Loucy (cell line): ENCODE data around the gene RHEBL1.

Experiments
- EZH2phosphoT487 ChIP-seq: fragments of 200-600 bp; IDR thresholded peaks from 2 replicates; pipeline ENCODE4 v1.6.1; 2018; ENCODE audit warnings: antibody characterized with exemption, mild to moderate bottlenecking, moderate library complexity, borderline replicate concordance
- TF ChIP-seq, protein P1 (sequence below): fragments of 200-600 bp; sonication (generic); conservative IDR thresholded peaks from 2 replicates; pipeline ENCODE4 v1.5.1; 2014; ENCODE audit warnings: mild to moderate bottlenecking, antibody characterized with exemption, low read length

DNA sequence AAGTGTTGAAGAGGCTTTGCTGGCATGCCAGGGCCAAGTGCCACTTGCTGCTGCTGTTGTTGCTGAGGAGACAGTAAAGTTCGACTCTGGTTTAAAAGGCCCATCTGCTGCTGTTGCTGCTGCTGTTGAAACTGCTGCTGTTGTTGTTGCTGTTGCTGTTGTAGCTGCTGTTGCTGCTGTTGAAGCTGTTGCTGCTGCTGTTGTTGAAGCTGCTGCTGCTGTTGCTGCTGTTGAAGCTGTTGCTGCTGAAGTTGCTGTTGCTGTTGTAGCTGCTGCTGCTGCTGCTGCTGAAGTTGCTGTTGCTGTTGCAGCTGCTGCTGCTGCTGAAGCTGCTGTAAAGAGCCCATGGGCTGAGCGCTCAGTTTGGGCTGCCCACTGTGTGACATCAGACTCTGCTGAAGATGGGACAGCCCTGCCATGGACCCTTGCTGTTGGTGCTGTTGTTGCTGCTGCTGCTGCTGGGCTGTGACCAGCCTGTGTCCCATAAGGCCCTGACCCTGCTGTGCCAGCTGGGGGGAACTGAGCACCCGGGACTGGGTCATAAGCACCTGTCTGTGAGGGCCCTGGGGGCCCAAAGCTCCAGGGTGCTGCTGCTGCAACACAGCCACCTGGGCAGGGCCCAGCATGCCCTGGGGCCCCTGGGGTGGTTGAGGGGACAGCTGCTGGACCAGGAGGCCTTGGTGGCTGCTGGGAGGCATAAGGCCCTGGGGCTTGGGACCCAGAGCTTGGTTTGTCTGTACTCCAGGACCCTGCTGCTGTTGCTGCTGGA lies 36.9 kb downstream of the RHEBL1 start:
- TF ChIP-seq, protein P1, sequence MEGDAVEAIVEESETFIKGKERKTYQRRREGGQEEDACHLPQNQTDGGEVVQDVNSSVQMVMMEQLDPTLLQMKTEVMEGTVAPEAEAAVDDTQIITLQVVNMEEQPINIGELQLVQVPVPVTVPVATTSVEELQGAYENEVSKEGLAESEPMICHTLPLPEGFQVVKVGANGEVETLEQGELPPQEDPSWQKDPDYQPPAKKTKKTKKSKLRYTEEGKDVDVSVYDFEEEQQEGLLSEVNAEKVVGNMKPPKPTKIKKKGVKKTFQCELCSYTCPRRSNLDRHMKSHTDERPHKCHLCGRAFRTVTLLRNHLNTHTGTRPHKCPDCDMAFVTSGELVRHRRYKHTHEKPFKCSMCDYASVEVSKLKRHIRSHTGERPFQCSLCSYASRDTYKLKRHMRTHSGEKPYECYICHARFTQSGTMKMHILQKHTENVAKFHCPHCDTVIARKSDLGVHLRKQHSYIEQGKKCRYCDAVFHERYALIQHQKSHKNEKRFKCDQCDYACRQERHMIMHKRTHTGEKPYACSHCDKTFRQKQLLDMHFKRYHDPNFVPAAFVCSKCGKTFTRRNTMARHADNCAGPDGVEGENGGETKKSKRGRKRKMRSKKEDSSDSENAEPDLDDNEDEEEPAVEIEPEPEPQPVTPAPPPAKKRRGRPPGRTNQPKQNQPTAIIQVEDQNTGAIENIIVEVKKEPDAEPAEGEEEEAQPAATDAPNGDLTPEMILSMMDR, result no peak
- TF ChIP-seq EZH2phosphoT487, result no peak
